ENCODE measurements around the gene GRK4.

GRK4 gene

GRCh38 chr4:3017504-3017903 is 54.1 kb downstream of the GRK4 start:
- no peak for DNase-seq

- DNase-seq, result no peak
Measured at GRCh38 chr4:3019145-3019846, 55.9 kb downstream of the GRK4 start.

- no peak for DNase-seq
Measured at GRCh38 chr4:3021127-3021526, 57.8 kb downstream of the GRK4 start.

DNA sequence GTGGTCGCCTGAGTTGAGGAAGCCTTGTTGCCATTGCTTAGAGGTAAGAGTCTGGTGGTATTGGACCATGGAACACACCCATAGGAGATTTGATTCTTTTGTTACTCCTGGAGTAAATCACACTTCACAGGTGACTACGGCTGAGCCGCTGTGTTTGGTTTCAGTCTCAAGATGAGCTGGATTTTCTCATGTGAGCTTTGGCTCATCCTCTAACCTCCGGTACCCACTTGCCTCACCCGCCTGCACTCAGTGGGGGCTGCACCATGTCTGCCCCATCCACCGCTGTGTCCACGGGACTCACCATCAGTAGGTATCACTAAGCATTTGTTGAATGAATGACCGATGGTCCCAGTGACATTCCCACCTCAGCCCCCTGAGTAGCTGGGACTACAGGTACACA is 58.3 kb downstream of the GRK4 start:
- no peak for DNase-seq

GRCh38 chr4:3022112-3022511 is 58.7 kb downstream of the GRK4 start:
- no peak for DNase-seq

- no peak for DNase-seq
Measured at GRCh38 chr4:3022651-3023050, 59.3 kb downstream of the GRK4 start.

DNA sequence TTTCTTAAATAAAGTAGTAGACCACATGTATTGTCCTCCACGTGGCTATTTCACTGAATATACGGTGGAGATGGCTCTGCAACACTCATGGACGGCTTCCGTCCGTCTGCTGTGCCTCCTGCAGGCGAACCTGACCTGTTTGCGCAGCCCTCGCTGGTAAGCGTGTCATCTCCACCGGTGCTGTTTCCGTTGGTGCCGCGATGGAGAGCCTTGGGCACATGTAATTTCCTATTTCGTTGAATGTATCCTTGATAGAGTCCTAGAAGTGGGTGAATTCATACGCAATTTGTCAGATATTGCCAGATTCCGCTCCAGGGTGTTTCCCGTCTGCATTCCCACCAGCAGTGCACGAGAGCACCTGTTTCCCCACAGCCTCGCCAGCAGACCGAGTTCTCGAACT is 62.5 kb downstream of the GRK4 start:
- DNase-seq, result no peak

DNA sequence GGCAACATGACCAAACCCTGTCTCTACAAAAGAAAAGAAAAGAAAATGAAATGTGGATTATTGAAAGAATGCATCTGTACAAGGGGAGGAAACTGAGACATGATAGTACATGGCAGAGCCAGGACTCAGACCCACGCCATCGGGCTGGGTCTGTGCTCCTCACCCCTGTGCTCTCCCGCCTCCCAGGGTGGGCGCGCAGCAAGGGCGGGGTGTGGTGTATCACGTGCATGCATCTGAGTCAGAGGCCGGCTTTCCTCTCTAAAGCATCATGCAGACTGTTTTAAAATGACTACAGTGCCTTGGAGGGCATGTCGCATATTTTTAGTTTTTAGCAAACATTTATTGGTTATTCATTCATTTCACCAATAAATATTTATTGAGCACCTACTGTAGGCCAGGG is 63.2 kb downstream of the GRK4 start:
- no peak for DNase-seq

- DNase-seq, result no peak
Measured at GRCh38 chr4:3029464-3029863, 66.1 kb downstream of the GRK4 start.

GRCh38 chr4:3030566-3031356 is 67.4 kb downstream of the GRK4 start:
- DNase-seq, result no peak

- DNase-seq, result no peak
Measured at GRCh38 chr4:3031357-3032082, 68.1 kb downstream of the GRK4 start.

DNA sequence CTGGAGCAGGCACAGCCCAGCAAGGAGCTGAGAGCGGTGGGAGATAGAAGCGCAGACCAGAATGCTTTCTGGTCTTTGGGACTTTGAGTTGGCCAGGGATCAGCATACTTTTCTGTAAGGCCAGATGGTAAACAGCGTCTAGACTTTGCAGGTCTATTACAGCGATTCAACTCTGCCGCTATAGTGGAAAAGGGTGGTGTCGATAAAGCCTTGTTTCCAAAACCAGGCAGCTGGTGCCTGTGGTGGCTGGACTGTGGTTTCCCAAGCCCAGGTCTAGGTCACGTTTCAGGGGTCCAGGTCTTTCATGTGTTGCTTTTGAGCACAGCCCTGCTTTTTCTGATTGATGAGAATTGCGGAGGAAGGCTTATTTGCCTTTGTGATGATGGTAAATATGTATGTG is 70.9 kb downstream of the GRK4 start:
- no peak for DNase-seq

- DNase-seq, result no peak
Measured at GRCh38 chr4:3035249-3035648, 71.9 kb downstream of the GRK4 start.

DNA sequence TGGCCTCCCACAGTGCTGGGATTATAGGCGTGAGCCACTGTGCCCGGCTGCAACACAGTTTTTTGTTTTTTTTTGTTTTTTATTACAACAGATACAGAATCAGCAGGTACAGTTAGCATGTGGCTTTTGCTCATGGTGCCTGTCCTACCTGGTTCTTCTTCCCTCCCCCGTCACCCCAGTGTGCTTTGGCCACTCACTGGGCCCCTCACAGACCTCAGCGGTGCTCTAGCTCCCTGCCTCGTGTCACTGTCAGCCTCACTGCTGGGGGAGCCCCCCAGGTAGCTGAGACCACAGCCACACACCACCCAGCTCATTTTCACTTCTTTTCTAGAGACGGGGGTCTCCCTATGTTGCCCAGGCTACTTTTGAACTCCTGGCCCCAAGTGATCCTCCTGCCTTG is 72.3 kb downstream of the GRK4 start:
- no peak for DNase-seq

GRCh38 chr4:3036131-3036952 is 73.0 kb downstream of the GRK4 start:
- no peak for DNase-seq

DNA sequence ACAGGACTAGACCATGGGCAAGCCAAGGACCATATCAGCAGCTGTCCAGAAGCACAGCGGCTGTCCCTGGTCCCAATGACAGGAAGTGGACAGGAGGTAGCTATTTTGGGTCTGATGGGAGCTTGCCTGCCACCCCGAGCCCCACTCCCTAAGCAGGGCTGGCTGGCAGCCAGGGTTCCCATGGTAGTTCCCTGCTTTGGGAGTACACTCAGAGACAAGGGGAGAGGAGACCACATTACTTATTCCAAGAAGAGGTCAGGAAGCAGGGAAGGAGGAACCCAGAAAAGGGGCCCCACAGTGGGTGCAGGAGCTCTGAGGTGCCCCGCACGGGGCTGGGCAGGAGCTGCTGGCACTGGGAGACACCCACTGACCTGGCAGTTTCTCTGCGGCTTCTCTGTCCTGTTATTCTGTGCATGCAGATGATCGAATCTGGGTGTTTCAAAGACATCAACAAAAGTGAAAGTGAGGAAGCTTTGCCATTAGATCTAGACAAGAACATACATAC is 74.6 kb downstream of the GRK4 start:
- no peak for DNase-seq

- no peak for DNase-seq
Measured at GRCh38 chr4:3039706-3040366, 76.5 kb downstream of the GRK4 start.

GRCh38 chr4:3040452-3041191 is 77.3 kb downstream of the GRK4 start:
- no peak for DNase-seq

- DNase-seq, result peak; percentile 44
Measured at GRCh38 chr4:3041192-3042142, 78.1 kb downstream of the GRK4 start.

DNA sequence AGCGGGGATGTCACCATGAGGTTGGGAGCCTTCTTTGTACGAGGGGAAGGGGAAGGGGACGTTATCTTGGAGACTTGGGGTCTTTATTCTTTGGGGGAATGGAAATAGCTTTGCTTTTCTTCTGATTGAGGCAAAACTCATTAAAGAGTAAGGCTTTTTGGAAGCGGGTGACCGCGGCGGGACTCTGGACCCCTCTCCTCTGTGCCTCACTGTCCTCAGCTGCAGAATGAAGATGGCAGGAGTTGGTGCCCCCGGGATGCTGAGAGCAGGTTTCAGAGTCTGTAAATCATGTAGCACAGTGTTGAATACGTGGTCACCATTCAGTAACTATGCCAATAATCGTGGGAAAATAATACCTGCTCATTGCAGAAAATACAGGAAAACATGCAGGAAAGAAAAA is 78.9 kb downstream of the GRK4 start:
- no peak for DNase-seq
